Kidney epithelial cell (primary cell): ENCODE results near the gene ITPRIPL1. TPM values are rescaled to one million over a fixed set of nuclear protein-coding genes. Genes with fewer than 3 reads are reported as not detected.

Source experiments
- DNase-seq: peaks from one replicate; pipeline ENCODE4 v3.0.0-alpha.2; 2010; ENCODE audit warnings: low read depth
- H3K27me3 ChIP-seq: 2 replicates; pipeline ENCODE4 v1.6.0; 2011; ENCODE audit warnings: low read length; ENCODE audit not compliant: control insufficient read depth, insufficient read depth
- H3K36me3 ChIP-seq: 2 replicates; pipeline ENCODE4 v1.5.1; 2011; ENCODE audit warnings: low read length; ENCODE audit not compliant: control insufficient read depth, insufficient read depth
- H3K4me3 ChIP-seq: 2 replicates; pipeline ENCODE4 v1.5.1; 2011; ENCODE audit warnings: low read depth, mild to moderate bottlenecking, control low read depth, low read length
- total RNA-seq: library from RNA; depleted of rRNA; stranded (reverse); fragments of >200 nt; gene quantifications from 2 replicates; pipeline ENCODE4 v1.2.3, GENCODE V29; 2015
- TF ChIP-seq, protein P1 (sequence below): IDR thresholded peaks from 2 replicates; pipeline ENCODE4 v1.5.1; 2011; ENCODE audit warnings: mild to moderate bottlenecking, moderate library complexity, low read length, control low read depth, inconsistent platforms; ENCODE audit not compliant: insufficient read depth, poor library complexity, severe bottlenecking

The ITPRIPL1 gene
- total RNA-seq, 1 donor from 2014 or later: 5.1 TPM

DNA sequence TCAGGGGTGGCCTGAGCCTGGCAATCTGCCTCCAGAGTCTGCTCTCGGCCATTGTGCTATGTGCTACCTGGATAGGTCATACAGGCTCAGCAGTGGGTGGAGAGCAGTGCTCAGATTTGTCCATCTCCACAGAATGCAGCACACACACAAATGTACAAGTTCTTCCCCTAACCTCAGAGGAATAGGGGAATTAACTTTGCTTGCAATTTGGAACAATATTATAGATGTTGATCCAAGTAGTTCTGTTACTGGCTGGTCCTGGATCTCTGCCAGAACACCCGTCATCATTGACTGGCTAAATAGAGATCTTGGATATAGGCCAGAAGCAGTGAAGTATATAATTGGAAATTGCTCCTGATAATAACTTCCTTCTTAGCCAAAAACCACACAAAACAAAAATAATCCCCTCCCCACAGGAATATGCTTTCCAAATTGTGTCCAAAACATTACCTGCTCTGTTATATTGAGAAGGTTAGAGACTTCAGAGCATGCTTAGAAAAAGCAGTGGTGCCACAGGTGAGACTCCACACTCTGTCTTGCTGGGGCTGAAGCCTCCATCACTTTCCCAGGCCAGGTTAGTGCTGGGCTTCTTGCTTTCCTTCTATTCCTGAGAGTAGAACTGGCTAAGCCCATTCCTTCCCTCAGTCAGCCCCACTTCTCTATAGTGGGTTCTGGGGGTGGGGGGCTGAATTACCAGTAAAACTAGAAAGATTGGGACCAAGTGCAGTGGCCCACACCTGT lies 49.3 kb downstream of the ITPRIPL1 start:
- no peak for DNase-seq
- Histone ChIP-seq H3K4me3 (no peak overlapping the region), H3K27me3 (no peaks in the 10 kb centered on the region), H3K36me3 (peaks cover 6% of the 10 kb centered on the region)
- TF ChIP-seq, protein P1, sequence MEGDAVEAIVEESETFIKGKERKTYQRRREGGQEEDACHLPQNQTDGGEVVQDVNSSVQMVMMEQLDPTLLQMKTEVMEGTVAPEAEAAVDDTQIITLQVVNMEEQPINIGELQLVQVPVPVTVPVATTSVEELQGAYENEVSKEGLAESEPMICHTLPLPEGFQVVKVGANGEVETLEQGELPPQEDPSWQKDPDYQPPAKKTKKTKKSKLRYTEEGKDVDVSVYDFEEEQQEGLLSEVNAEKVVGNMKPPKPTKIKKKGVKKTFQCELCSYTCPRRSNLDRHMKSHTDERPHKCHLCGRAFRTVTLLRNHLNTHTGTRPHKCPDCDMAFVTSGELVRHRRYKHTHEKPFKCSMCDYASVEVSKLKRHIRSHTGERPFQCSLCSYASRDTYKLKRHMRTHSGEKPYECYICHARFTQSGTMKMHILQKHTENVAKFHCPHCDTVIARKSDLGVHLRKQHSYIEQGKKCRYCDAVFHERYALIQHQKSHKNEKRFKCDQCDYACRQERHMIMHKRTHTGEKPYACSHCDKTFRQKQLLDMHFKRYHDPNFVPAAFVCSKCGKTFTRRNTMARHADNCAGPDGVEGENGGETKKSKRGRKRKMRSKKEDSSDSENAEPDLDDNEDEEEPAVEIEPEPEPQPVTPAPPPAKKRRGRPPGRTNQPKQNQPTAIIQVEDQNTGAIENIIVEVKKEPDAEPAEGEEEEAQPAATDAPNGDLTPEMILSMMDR: no peak

Other genes starting within 250 kb of the ITPRIPL1 start
- gene ADRA2B, start 208.7 kb upstream of the ITPRIPL1 start, total RNA-seq: 0.07 and 0.13 TPM in 2 replicates
- not detected in 2 replicates for gene ASTL, start 186.8 kb upstream of the ITPRIPL1 start, total RNA-seq
- 1.6 and 1.7 TPM in 2 replicates for gene DUSP2, start 179.9 kb upstream of the ITPRIPL1 start, total RNA-seq
- 96.1 and 104 TPM in 2 replicates for gene STARD7, start 116.5 kb upstream of the ITPRIPL1 start, total RNA-seq
- gene TMEM127, start 59.3 kb upstream of the ITPRIPL1 start, total RNA-seq: 54.9 and 63.5 TPM in 2 replicates
- gene CIAO1, start 59.1 kb upstream of the ITPRIPL1 start, total RNA-seq: 73.7 and 114 TPM in 2 replicates
- 104 and 124 TPM in 2 replicates for gene SNRNP200, start 19.8 kb upstream of the ITPRIPL1 start, total RNA-seq
- 3.1 and 4.1 TPM in 2 replicates for gene NCAPH, start 10.4 kb downstream of the ITPRIPL1 start, total RNA-seq
- 16.8 and 18.6 TPM in 2 replicates for gene NEURL3, start 180.0 kb downstream of the ITPRIPL1 start, total RNA-seq
- gene ARID5A, start 211.4 kb downstream of the ITPRIPL1 start, total RNA-seq: 38.8 and 41.1 TPM in 2 replicates